Right lobe of liver (tissue), 6 donors: ENCODE data around the gene RNMT. TPM values are rescaled to one million over a fixed set of nuclear protein-coding genes. Genes with fewer than 3 reads are reported as not detected.
A peak's percentile ranks its signal among the peaks of the same experiment; 100 is the strongest.

ENCODE experiments used
- ATAC-seq, 4 donors: fragments of 200-7000 bp; cut with Tn5 transposase; one replicate each; pipeline ENCODE4 v1.9.1; 2020; ENCODE audit warnings: mild to moderate bottlenecking in 4 of 4, moderate library complexity in 4 of 4
- DNase-seq, 3 donors: peaks; one replicate each; pipeline ENCODE4 v3.0.0-alpha.2; 2020
- H3K27ac ChIP-seq, 3 donors: fragments of 200-600 bp; one replicate each; pipeline ENCODE4 v1.8.0; 2022
- H3K27me3 ChIP-seq, 2 donors: fragments of 200-600 bp; one replicate each; pipeline ENCODE4 v1.8.0; 2022
- H3K36me3 ChIP-seq, 4 donors: fragments of 200-600 bp; sonication (generic) in 1 of 4; one replicate each; pipeline versions ENCODE4 v1.5.1 to v1.8.0; 2017 to 2022; ENCODE audit warnings: control low read depth in 1 of 4
- H3K4me1 ChIP-seq, 4 donors: fragments of 200-600 bp; sonication (generic) in 1 of 4; one replicate each; pipeline versions ENCODE4 v1.5.1 to v1.8.0; 2017 to 2022; ENCODE audit warnings: control low read depth in 1 of 4
- H3K4me3 ChIP-seq, 3 donors: fragments of 200-600 bp; one replicate each; pipeline ENCODE4 v1.8.0; 2022
- H3K9me3 ChIP-seq, 4 donors: fragments of 200-600 bp; sonication (generic) in 1 of 4; one replicate each; pipeline versions ENCODE4 v1.5.1 to v1.8.0; 2017 to 2022; ENCODE audit warnings: control low read depth in 1 of 4
- POLR2A ChIP-seq: fragments of 450-650 bp; IDR thresholded peaks from one replicate; pipeline ENCODE4 v1.6.1; 2017; ENCODE audit warnings: antibody characterized with exemption, mild to moderate bottlenecking
- WGBS: methylation state at CpG from one replicate; pipeline ENCODE4 v1.1.6; 2018; ENCODE audit warnings: low coverage, low lambda C conversion rate; ENCODE audit not compliant: insufficient coverage; ENCODE audit errors: missing lambda C conversion rate; 5-methylcytosine and 5-hydroxymethylcytosine counted together
- intact Hi-C, 2 donors: fragments of 100-400 bp; cut with DNase I; formaldehyde crosslinking; loops; one replicate each; pipeline versions ENCODE4 v1.11.2 to v1.14.1; 2022
- total RNA-seq, 6 experiments: library from RNA; depleted of rRNA in 2 of 6; stranded (reverse); fragments of >200 nt in 2 of 6; fragmentation: NEBNext Ultra II Directional in 3 of 6; extraction: Animal tissue kit (Norgen Biotek cat#: 25700) in 3 of 6; gene quantifications; one replicate each; pipeline versions ENCODE4 v1.1.0 to v1.2.4, GENCODE V29; 2016 to 2023
- TF ChIP-seq, protein P1 (sequence below), 4 donors: fragments of 200-600 bp in 3 of 4; fragments of 450-650 bp in 1 of 4; IDR thresholded peaks; one replicate each; pipeline versions ENCODE4 v1.5.1 to v1.8.0; 2016 to 2022; ENCODE audit warnings: antibody characterized with exemption in 4 of 4, mild to moderate bottlenecking in 2 of 4
- donor health status: DM: no; HTN: yes; CAD: no.
- donor health status: DM: no; HTN: no; CAD: no.
- donor health status: DM: no; HTN: no; CAD: no.
- donor health status: DM: no; HTN: yes; CAD: no.
- donor health status: DM: no; HTN: yes; CAD: no.

The RNMT gene
- total RNA-seq, 6 experiments from 2014 or later = 7.4 to 20.4 (median 9.0) TPM

DNA sequence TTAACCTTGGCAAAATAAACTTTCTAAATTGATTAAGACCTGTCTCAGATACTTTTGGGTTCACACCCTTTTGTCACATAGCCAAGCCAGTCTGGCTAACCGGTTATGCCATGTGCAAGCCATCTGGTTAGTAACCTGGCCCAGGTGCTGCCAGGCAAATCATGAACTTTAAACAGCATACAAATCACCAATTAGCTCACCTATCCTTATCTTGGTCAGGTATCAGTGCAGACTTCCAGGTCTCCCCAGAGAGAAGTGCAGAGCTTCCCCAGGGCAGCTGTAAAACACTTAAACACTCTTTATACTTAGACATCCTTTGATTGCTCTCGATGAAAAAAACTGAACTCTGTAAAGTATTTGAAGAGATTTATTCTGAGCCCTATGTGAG lies 82.6 kb downstream of the RNMT start:
- Histone ChIP-seq H3K36me3 (no peaks in the 10 kb centered on the region), H3K4me3 (no peak overlapping the region), H3K27me3 (no peaks in the 10 kb centered on the region), H3K27ac (no peak overlapping the region), H3K4me1 (no peaks in the 10 kb centered on the region), H3K9me3 (no peaks in the 10 kb centered on the region)
- DNase-seq = no peak
- no peak for ATAC-seq
- 57% methylated on average over 2 of the region's 2 CpGs for WGBS
- TF ChIP-seq, protein P1, sequence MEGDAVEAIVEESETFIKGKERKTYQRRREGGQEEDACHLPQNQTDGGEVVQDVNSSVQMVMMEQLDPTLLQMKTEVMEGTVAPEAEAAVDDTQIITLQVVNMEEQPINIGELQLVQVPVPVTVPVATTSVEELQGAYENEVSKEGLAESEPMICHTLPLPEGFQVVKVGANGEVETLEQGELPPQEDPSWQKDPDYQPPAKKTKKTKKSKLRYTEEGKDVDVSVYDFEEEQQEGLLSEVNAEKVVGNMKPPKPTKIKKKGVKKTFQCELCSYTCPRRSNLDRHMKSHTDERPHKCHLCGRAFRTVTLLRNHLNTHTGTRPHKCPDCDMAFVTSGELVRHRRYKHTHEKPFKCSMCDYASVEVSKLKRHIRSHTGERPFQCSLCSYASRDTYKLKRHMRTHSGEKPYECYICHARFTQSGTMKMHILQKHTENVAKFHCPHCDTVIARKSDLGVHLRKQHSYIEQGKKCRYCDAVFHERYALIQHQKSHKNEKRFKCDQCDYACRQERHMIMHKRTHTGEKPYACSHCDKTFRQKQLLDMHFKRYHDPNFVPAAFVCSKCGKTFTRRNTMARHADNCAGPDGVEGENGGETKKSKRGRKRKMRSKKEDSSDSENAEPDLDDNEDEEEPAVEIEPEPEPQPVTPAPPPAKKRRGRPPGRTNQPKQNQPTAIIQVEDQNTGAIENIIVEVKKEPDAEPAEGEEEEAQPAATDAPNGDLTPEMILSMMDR (IDR thresholded peaks at IDR 0.05) = no peak
- no peak for TF ChIP-seq POLR2A
- intact Hi-C loops = no loop called here

DNA sequence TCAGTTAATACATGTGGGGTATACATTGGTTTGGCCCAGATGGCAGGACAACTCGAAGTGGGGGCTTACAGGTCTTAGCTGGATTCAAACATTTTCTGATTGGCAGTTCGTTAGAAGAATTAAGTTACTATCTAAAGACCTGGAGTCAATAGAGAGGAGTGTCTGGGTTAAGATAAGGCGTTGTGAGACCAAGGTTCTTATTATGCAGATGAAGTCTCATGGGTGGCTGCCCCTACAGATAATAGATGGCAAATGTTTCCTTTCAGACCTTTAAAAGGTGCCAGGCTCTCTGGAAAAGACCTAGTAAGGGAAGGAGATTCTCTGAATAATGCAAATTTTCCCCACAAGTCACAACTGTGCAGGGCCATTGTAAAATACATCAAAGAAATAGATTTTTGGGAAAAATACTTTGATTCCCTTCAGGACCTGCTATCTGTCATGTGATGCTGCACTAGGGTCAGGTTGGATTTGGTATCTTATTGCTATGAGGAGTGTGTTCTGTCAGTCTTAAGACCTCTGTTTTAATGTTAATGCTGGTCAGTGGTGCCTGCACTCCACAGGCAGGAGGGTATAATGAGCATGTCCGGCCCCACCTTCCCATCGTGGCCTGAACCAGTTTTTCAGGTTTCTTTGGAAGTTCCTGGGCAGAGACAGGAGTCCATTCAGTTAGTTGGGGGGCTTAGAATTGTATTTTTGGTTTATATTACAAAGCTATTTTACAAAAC lies 83.2 kb downstream of the RNMT start:
- TF ChIP-seq, protein P1 (IDR thresholded peaks at IDR 0.05) = no peak
- TF ChIP-seq POLR2A = no peak
- ATAC-seq (no peak), DNase-seq (no peak)
- intact Hi-C loops = no loop called here
- H3K27me3 ChIP-seq = no peaks in the 10 kb centered on the region
- H3K4me3 ChIP-seq = no peak overlapping the region
- H3K27ac ChIP-seq = no peak overlapping the region
- no peaks in the 10 kb centered on the region for H3K9me3 ChIP-seq
- 24% methylated on average over 4 of the region's 5 CpGs for WGBS
- H3K36me3 ChIP-seq = no peaks in the 10 kb centered on the region
- H3K4me1 ChIP-seq = no peaks in the 10 kb centered on the region

DNA sequence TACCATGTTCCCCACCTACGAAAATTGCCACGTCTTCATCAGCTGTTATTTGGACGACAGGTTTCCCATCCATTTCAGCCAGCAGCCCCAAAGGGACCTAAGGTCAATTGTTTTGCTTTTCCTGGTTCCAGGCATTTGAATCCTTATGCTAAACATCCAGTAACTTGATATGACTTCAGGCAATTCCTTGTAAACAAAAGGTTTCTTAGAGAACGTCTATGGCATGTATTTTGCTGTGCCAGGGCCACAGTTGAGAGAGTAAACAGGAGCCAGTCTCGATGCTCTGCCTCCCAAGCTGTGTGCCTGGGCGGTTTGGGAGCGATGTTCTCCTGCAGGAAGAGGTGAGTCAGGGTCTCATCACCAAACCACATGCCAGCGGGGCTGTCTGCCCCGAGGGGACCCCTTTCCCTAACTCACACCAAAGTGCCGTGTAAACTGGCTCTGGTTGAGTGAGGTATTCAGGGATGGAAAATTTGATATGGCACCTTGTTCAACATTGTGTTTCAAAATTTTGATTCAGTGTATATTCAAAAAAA lies 84.5 kb downstream of the RNMT start:
- no peak for ATAC-seq
- Histone ChIP-seq H3K27ac (no peak overlapping the region), H3K9me3 (no peaks in the 10 kb centered on the region), H3K4me1 (no peaks in the 10 kb centered on the region), H3K36me3 (no peaks in the 10 kb centered on the region), H3K27me3 (no peaks in the 10 kb centered on the region), H3K4me3 (no peak overlapping the region)
- intact Hi-C loops = no loop called here
- DNase-seq = no peak
- TF ChIP-seq, protein P1 (IDR thresholded peaks at IDR 0.05) = no peak
- no peak for TF ChIP-seq POLR2A
- WGBS = 68% methylated on average over 10 of the region's 10 CpGs

DNA sequence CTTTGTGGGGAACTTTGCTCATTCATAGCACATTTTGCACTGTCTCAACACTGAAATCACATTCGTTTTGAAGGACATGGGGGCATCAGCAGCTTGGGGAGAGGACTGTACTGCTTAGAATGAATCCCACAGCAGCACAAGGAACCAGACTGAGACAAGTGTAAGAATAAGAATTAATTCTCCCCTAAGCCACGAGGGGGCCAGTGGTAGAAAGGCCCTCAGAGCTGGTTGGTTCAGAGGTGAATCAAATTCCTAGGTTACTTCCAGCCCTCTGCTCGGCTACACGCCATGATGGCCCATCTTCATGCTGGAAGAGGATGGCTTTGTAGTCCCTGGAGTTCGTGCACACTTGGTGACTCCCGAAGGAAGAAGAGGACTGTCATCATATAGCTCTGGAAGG lies 85.5 kb downstream of the RNMT start:
- no peak overlapping the region for H3K4me3 ChIP-seq
- TF ChIP-seq, protein P1 (IDR thresholded peaks at IDR 0.05) = no peak
- no peak for TF ChIP-seq POLR2A
- no peaks in the 10 kb centered on the region for H3K27me3 ChIP-seq
- DNase-seq = no peak
- ATAC-seq = peak in 1 of 4 donors; percentile 27
- no peaks in the 10 kb centered on the region for H3K9me3 ChIP-seq
- WGBS = 32% methylated on average over 4 of the region's 6 CpGs
- no peaks in the 10 kb centered on the region for H3K36me3 ChIP-seq
- H3K4me1 ChIP-seq = no peaks in the 10 kb centered on the region
- intact Hi-C loops = no loop called here
- no peak overlapping the region for H3K27ac ChIP-seq
